WTC11 (cell line): ENCODE data around the gene FOXJ1. TPM values are rescaled to one million over a fixed set of nuclear protein-coding genes. Genes with fewer than 3 reads are reported as not detected.

Experiments used
- ATAC-seq: fragments of 200-7000 bp; cut with Tn5 transposase; 2 replicates; pipeline ENCODE4 v1.10.0; 2021; ENCODE audit warnings: mild to moderate bottlenecking, moderate library complexity
- CTCF ChIA-PET: fragments of 300-600 bp; sonication (Branson Sonifier 250); formaldehyde crosslinking; loops from one replicate; lab custom pipeline; 2021; ENCODE audit warnings: antibody characterized with exemption; lab: Charles Lee
- POLR2A ChIA-PET: fragments of 350-600 bp; sonication (Branson Sonifier 250); formaldehyde crosslinking; loops from one replicate; lab custom pipeline; 2021; ENCODE audit warnings: antibody characterized with exemption; lab: Charles Lee
- DNase-seq: peaks from one replicate; pipeline ENCODE4 v3.0.0; 2021; ENCODE audit warnings: low spot score
- H3K27ac Mint-ChIP-seq: 2 replicates; pipeline ENCODE4 v1.8.0; 2021; ENCODE audit warnings: mixed read lengths
- H3K27me3 Mint-ChIP-seq: 2 replicates; pipeline ENCODE4 v1.8.0; 2021; ENCODE audit warnings: low read depth, mild to moderate bottlenecking, moderate library complexity, mixed read lengths
- H3K36me3 Mint-ChIP-seq: 2 replicates; pipeline ENCODE4 v1.8.0; 2021; ENCODE audit warnings: mixed read lengths
- H3K4me1 Mint-ChIP-seq: 2 replicates; pipeline ENCODE4 v1.8.0; 2022; ENCODE audit warnings: mixed read lengths
- H3K4me3 Mint-ChIP-seq: 2 replicates; pipeline ENCODE4 v1.8.0; 2021; ENCODE audit warnings: mild to moderate bottlenecking, moderate library complexity, mixed read lengths
- H3K9me3 Mint-ChIP-seq: 2 replicates; pipeline ENCODE4 v1.8.0; 2021; ENCODE audit warnings: mixed read lengths
- AR ChIP-seq: fragments of 250-450 bp; sonication (Bioruptor Pico); IDR thresholded peaks from 2 replicates; pipeline ENCODE4 v1.9.0; 2021; ENCODE audit warnings: mild to moderate bottlenecking
- ATF2 ChIP-seq: sonication (generic); formaldehyde crosslinking; IDR thresholded peaks from 2 replicates; pipeline ENCODE4 v1.8.1; 2022; ENCODE audit warnings: low read depth, missing genetic modification reagents, borderline replicate concordance
- CREB1 ChIP-seq: sonication (generic); formaldehyde crosslinking; IDR thresholded peaks from 2 replicates; pipeline ENCODE4 v1.8.0; 2023; ENCODE audit warnings: mild to moderate bottlenecking, missing genetic modification reagents
- E2F5 ChIP-seq: sonication (generic); formaldehyde crosslinking; IDR thresholded peaks from 2 replicates; pipeline ENCODE4 v1.8.1; 2022; ENCODE audit warnings: mild to moderate bottlenecking, moderate library complexity, missing genetic modification reagents
- ELF4 ChIP-seq: sonication (generic); formaldehyde crosslinking; IDR thresholded peaks from 2 replicates; pipeline ENCODE4 v1.8.1; 2022; ENCODE audit warnings: low read depth, mild to moderate bottlenecking, moderate library complexity, missing genetic modification reagents
- EMX1 ChIP-seq: fragments of 250-450 bp; sonication (Bioruptor Pico); IDR thresholded peaks from 2 replicates; pipeline ENCODE4 v1.8.0; 2021; ENCODE audit warnings: mild to moderate bottlenecking
- ESRRA ChIP-seq: sonication (generic); formaldehyde crosslinking; IDR thresholded peaks from 2 replicates; pipeline ENCODE4 v1.8.1; 2022; ENCODE audit warnings: mild to moderate bottlenecking, missing genetic modification reagents, borderline replicate concordance
- IRF2 ChIP-seq: sonication (generic); formaldehyde crosslinking; IDR thresholded peaks from 2 replicates; pipeline ENCODE4 v1.8.0; 2022; ENCODE audit warnings: low read depth, missing genetic modification reagents, borderline replicate concordance
- TEAD1 ChIP-seq: sonication (generic); formaldehyde crosslinking; IDR thresholded peaks from 2 replicates; pipeline ENCODE4 v1.8.0; 2022; ENCODE audit warnings: mild to moderate bottlenecking, missing genetic modification reagents
- TP53 ChIP-seq: sonication (generic); formaldehyde crosslinking; IDR thresholded peaks from 2 replicates; pipeline ENCODE4 v1.8.1; 2023; ENCODE audit warnings: mild to moderate bottlenecking, missing genetic modification reagents
- ZBTB43 ChIP-seq: sonication (generic); formaldehyde crosslinking; IDR thresholded peaks from 2 replicates; pipeline ENCODE4 v1.8.1; 2023; ENCODE audit warnings: mild to moderate bottlenecking, missing genetic modification reagents
- ZNF219 ChIP-seq: sonication (generic); formaldehyde crosslinking; IDR thresholded peaks from 2 replicates; pipeline ENCODE4 v1.8.0; 2023; ENCODE audit warnings: missing genetic modification reagents, mild to moderate bottlenecking, borderline replicate concordance
- ZNF425 ChIP-seq: fragments of 250-450 bp; sonication (Bioruptor Pico); conservative IDR thresholded peaks from 2 replicates; pipeline ENCODE4 v1.9.0; 2021; ENCODE audit warnings: mild to moderate bottlenecking
- total RNA-seq: library from RNA; stranded (reverse); gene quantifications from 3 replicates; pipeline ENCODE4 v1.2.3, GENCODE V29; 2021
- TF ChIP-seq, protein P1 (sequence below): fragments of 250-450 bp; sonication (Bioruptor Pico); IDR thresholded peaks from 2 replicates; pipeline ENCODE4 v2.1.2; 2022; ENCODE audit warnings: mild to moderate bottlenecking, moderate library complexity
- TF ChIP-seq, protein P2 (sequence below): sonication (generic); formaldehyde crosslinking; IDR thresholded peaks from 2 replicates; pipeline ENCODE4 v1.8.1; 2023; ENCODE audit warnings: mild to moderate bottlenecking, missing genetic modification reagents, borderline replicate concordance
- TF ChIP-seq, protein P3 (sequence below): sonication (generic); formaldehyde crosslinking; IDR thresholded peaks from 2 replicates; pipeline ENCODE4 v1.8.0; 2022; ENCODE audit warnings: mild to moderate bottlenecking, missing genetic modification reagents

FOXJ1 gene
- total RNA-seq, 1 experiment from 2014 or later = 11.8 TPM

DNA sequence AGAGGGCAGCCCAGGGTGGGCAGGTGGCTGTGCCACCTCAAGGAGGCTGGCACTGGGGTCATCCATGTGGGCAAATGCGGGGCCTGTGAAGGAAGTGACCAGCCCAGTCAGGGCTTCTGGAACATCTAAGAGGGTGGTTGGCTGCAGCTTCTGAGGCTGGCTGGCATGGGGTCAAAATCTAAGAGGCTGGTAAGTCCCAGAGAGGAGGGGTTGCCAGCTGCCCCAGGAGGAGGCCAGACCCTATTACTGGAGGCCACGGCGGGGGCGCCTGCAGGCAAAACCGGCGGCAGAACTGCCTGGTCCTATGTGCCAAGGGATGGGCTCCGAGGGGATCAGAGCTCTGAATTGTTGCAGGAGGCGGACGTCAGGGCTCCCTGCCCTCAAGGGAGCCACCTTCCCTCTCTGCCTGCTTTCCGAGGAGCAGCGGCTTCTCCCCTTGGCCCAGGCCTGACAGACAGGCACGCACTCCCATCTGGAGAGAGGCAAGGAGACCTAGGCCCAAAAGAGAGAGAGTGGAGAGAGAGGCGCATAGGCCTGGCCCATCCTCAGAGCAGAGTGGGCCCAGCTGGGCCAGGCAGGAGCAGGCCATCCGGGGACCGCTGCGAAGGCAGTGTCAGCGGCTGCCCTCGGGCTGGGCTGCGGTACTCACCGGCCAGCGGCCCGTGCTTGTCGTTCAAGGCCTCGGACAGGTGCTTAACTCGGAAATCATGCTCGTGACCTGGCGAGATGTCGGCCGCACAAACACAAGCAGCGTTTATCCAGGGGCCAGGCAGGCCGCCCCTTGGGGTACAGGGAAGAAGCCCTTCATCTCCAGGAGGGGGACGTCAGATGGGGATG lies 51.1 kb downstream of the FOXJ1 start (continued):
- TF ChIP-seq E2F5 (CRISPR knock-in tag) = no peak

DNA sequence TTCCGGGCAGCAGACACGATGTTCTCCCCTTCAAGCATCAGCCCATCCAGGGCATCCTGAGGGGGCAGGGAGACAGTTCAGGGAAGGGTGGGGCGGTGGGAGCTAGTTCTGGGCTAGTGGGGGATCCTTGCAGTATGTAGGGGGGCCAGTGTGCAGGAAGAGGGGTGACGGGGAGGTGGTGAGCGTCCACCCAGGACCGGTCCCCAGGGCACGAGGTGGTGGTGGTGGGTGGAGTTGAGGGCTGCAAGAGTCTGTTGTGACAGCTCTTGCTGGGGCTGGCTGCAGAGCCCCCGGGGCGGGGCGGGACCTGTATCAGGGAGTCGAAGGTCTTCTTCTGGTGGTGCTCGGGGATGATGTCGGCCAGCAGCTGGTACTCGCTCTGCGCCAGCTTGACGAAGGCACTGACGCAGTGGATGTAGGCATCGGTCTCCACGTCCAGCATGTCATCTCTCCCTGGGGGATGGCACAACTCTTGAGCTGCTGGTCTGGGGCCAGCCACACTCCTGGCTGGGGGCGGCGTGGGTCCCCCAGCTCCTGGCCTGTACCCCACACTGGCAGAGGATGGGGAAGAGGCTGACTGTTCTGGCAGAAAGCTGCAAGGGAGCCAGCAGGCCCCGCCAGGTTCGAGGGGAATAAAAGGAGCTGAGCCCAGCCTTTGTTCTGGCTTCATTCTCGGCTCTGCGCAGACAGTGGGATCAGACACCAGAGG lies 52.0 kb downstream of the FOXJ1 start:
- no peak for TF ChIP-seq CREB1 (CRISPR knock-in tag)
- TF ChIP-seq, protein P1, sequence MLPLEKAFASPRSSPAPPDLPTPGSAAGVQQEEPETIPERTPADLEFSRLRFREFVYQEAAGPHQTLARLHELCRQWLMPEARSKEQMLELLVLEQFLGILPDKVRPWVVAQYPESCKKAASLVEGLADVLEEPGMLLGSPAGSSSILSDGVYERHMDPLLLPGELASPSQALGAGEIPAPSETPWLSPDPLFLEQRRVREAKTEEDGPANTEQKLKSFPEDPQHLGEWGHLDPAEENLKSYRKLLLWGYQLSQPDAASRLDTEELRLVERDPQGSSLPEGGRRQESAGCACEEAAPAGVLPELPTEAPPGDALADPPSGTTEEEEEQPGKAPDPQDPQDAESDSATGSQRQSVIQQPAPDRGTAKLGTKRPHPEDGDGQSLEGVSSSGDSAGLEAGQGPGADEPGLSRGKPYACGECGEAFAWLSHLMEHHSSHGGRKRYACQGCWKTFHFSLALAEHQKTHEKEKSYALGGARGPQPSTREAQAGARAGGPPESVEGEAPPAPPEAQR (CRISPR knock-in tag) = no peak
- TF ChIP-seq TP53 (CRISPR knock-in tag) = no peak
- no peak for TF ChIP-seq AR (CRISPR knock-in tag)
- TF ChIP-seq ZNF425 (CRISPR knock-in tag) = no peak
- no peak for TF ChIP-seq EMX1 (CRISPR knock-in tag)
- TF ChIP-seq TEAD1 (CRISPR knock-in tag) = no peak
- no peak for TF ChIP-seq ATF2 (CRISPR knock-in tag)
- TF ChIP-seq, protein P2, sequence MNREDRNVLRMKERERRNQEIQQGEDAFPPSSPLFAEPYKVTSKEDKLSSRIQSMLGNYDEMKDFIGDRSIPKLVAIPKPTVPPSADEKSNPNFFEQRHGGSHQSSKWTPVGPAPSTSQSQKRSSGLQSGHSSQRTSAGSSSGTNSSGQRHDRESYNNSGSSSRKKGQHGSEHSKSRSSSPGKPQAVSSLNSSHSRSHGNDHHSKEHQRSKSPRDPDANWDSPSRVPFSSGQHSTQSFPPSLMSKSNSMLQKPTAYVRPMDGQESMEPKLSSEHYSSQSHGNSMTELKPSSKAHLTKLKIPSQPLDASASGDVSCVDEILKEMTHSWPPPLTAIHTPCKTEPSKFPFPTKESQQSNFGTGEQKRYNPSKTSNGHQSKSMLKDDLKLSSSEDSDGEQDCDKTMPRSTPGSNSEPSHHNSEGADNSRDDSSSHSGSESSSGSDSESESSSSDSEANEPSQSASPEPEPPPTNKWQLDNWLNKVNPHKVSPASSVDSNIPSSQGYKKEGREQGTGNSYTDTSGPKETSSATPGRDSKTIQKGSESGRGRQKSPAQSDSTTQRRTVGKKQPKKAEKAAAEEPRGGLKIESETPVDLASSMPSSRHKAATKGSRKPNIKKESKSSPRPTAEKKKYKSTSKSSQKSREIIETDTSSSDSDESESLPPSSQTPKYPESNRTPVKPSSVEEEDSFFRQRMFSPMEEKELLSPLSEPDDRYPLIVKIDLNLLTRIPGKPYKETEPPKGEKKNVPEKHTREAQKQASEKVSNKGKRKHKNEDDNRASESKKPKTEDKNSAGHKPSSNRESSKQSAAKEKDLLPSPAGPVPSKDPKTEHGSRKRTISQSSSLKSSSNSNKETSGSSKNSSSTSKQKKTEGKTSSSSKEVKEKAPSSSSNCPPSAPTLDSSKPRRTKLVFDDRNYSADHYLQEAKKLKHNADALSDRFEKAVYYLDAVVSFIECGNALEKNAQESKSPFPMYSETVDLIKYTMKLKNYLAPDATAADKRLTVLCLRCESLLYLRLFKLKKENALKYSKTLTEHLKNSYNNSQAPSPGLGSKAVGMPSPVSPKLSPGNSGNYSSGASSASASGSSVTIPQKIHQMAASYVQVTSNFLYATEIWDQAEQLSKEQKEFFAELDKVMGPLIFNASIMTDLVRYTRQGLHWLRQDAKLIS (CRISPR knock-in tag) = no peak
- no peak for TF ChIP-seq ESRRA (CRISPR knock-in tag)
- no peak for TF ChIP-seq ZNF219 (CRISPR knock-in tag)
- TF ChIP-seq ZBTB43 = no peak
- no peak for TF ChIP-seq ELF4 (CRISPR knock-in tag)
- TF ChIP-seq IRF2 = no peak
- TF ChIP-seq, protein P3, sequence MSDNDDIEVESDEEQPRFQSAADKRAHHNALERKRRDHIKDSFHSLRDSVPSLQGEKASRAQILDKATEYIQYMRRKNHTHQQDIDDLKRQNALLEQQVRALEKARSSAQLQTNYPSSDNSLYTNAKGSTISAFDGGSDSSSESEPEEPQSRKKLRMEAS (CRISPR knock-in tag) = no peak
- ATAC-seq = no peak
- peaks cover 44% of the 10 kb centered on the region for H3K36me3 Mint-ChIP-seq
- H3K27ac Mint-ChIP-seq = no peak overlapping the region
- no peaks in the 10 kb centered on the region for H3K9me3 Mint-ChIP-seq
- POLR2A ChIA-PET = no interaction called here
- no peak for DNase-seq
- no peaks in the 10 kb centered on the region for H3K27me3 Mint-ChIP-seq
- no peaks in the 10 kb centered on the region for H3K4me1 Mint-ChIP-seq
- no peak overlapping the region for H3K4me3 Mint-ChIP-seq
- CTCF ChIA-PET = interaction anchor here (0.6 to 2.5 kb wide), 6 partner anchors 10 to 293 kb away, joined by 3 to 8 read pairs (median 4); partner anchors contain the start of genes GALR2 and ZACN
